Cardiac muscle cell (in vitro differentiated cells and primary cell): ENCODE data around the gene TNRC6B. TPM values are rescaled to one million over a fixed set of nuclear protein-coding genes. Genes with fewer than 3 reads are reported as not detected.

Source experiments
- DNase-seq, 2 donors: peaks; one replicate each; pipeline versions ENCODE4 v3.0.0 to v3.0.0-alpha.2; 2010 to 2017; ENCODE audit warnings: low read depth in 1 of 2, low spot score in 1 of 2
- H3K27ac ChIP-seq: fragments of 200-600 bp; sonication (generic); 2 replicates; pipeline ENCODE4 v1.5.1; 2016
- H3K27me3 ChIP-seq: fragments of 200-600 bp; sonication (generic); 2 replicates; pipeline ENCODE4 v1.6.0; 2016; ENCODE audit warnings: control low read depth
- H3K36me3 ChIP-seq: fragments of 200-600 bp; sonication (generic); 2 replicates; pipeline ENCODE4 v1.5.1; 2016; ENCODE audit warnings: control low read depth
- H3K4me1 ChIP-seq: fragments of 200-600 bp; sonication (generic); 2 replicates; pipeline ENCODE4 v1.8.1; 2017; ENCODE audit warnings: low read depth, mild to moderate bottlenecking, mixed run types
- H3K4me3 ChIP-seq: fragments of 200-600 bp; sonication (generic); 2 replicates; pipeline ENCODE4 v1.5.1; 2016; ENCODE audit warnings: mild to moderate bottlenecking
- H3K9me3 ChIP-seq: fragments of 200-600 bp; sonication (generic); 2 replicates; pipeline ENCODE4 v1.5.1; 2017; ENCODE audit warnings: low read depth, mild to moderate bottlenecking, control low read depth
- CTCF ChIP-seq: IDR thresholded peaks from 2 replicates; pipeline ENCODE4 v1.5.1; 2012; ENCODE audit warnings: low read depth, mild to moderate bottlenecking, low read length
- polyA plus RNA-seq: library from polyadenylated mRNA; unstranded; fragments of >200 nt; fragmentation: Nextera tagmentation; extraction: Ambion mirVana; gene quantifications from 2 replicates; pipeline ENCODE4 v1.2.1, GENCODE V29; 2016
- total RNA-seq: library from RNA; depleted of rRNA; stranded (reverse); fragments of >200 nt; gene quantifications from 2 replicates; pipeline ENCODE4 v1.2.3, GENCODE V29; 2016

The TNRC6B gene
- total and polyA plus RNA-seq, 2 experiments from 2014 or later = 50.2 to 61.1 TPM

- no peak for DNase-seq
- Histone ChIP-seq H3K27me3 (no peaks in the 10 kb centered on the region), H3K36me3 (peaks cover 32% of the 10 kb centered on the region), H3K4me1 (no peaks in the 10 kb centered on the region), H3K4me3 (no peak overlapping the region), H3K27ac (no peak overlapping the region), H3K9me3 (no peaks in the 10 kb centered on the region)
- no peak for TF ChIP-seq CTCF
These were observed 152.9 kb downstream of the TNRC6B start for GRCh38 chr22:40330615-40331014.

- no peaks in the 10 kb centered on the region for H3K4me1 ChIP-seq
- no peak for DNase-seq
- no peaks in the 10 kb centered on the region for H3K27me3 ChIP-seq
- TF ChIP-seq CTCF = no peak
- no peak overlapping the region for H3K4me3 ChIP-seq
- peaks cover 30% of the 10 kb centered on the region for H3K36me3 ChIP-seq
- H3K9me3 ChIP-seq = no peaks in the 10 kb centered on the region
- no peak overlapping the region for H3K27ac ChIP-seq
These were observed 154.0 kb downstream of the TNRC6B start for GRCh38 chr22:40331706-40332105.

GRCh38 chr22:40332319-40332781, 154.6 kb downstream of the TNRC6B start:
- Histone ChIP-seq H3K4me1 (no peaks in the 10 kb centered on the region), H3K27ac (no peak overlapping the region), H3K36me3 (peaks cover 24% of the 10 kb centered on the region), H3K4me3 (no peak overlapping the region), H3K27me3 (no peaks in the 10 kb centered on the region), H3K9me3 (no peaks in the 10 kb centered on the region)
- no peak for TF ChIP-seq CTCF
- peak in 1 of 2 donors; percentile 50 for DNase-seq

- Histone ChIP-seq H3K4me1 (no peaks in the 10 kb centered on the region), H3K36me3 (peaks cover 23% of the 10 kb centered on the region), H3K9me3 (no peaks in the 10 kb centered on the region), H3K27ac (no peak overlapping the region), H3K4me3 (no peak overlapping the region), H3K27me3 (no peaks in the 10 kb centered on the region)
- DNase-seq = no peak
- TF ChIP-seq CTCF = no peak
These were observed 156.3 kb downstream of the TNRC6B start for GRCh38 chr22:40334060-40334459.

GRCh38 chr22:40334899-40335298, 157.2 kb downstream of the TNRC6B start:
- no peak overlapping the region for H3K27ac ChIP-seq
- no peaks in the 10 kb centered on the region for H3K4me1 ChIP-seq
- no peak overlapping the region for H3K4me3 ChIP-seq
- H3K27me3 ChIP-seq = no peaks in the 10 kb centered on the region
- no peak for TF ChIP-seq CTCF
- peaks cover 23% of the 10 kb centered on the region for H3K36me3 ChIP-seq
- no peak for DNase-seq
- no peaks in the 10 kb centered on the region for H3K9me3 ChIP-seq

- Histone ChIP-seq H3K4me1 (no peaks in the 10 kb centered on the region), H3K4me3 (no peak overlapping the region), H3K27ac (no peak overlapping the region), H3K27me3 (no peaks in the 10 kb centered on the region), H3K36me3 (peaks cover 20% of the 10 kb centered on the region), H3K9me3 (no peaks in the 10 kb centered on the region)
- no peak for DNase-seq
- TF ChIP-seq CTCF = no peak
These were observed 157.6 kb downstream of the TNRC6B start for GRCh38 chr22:40335358-40335757.
